HepG2 (cell line): ENCODE data around the gene MAB21L4. TPM values are rescaled to one million over a fixed set of nuclear protein-coding genes. Genes with fewer than 3 reads are reported as not detected.

Experiments
- ATAD3A ChIP-seq: sonication (generic); formaldehyde crosslinking; IDR thresholded peaks from 2 replicates; pipeline ENCODE4 v1.4.0; 2020; ENCODE audit warnings: missing genetic modification reagents
- ATF5 ChIP-seq: sonication (generic); formaldehyde crosslinking; IDR thresholded peaks from 2 replicates; pipeline ENCODE4 v1.4.0; 2020; ENCODE audit warnings: mild to moderate bottlenecking, low read depth, missing genetic modification reagents
- BATF2 ChIP-seq: sonication (generic); formaldehyde crosslinking; IDR thresholded peaks from 2 replicates; pipeline ENCODE4 v1.8.0; 2022; ENCODE audit warnings: mild to moderate bottlenecking, missing genetic modification reagents, moderate library complexity
- ETV5 ChIP-seq: IDR thresholded peaks from 2 replicates; pipeline ENCODE4 v1.6.1; 2018; ENCODE audit warnings: missing biosample characterization, missing genetic modification reagents, inconsistent platforms, borderline replicate concordance
- GTF3A ChIP-seq: sonication (generic); formaldehyde crosslinking; conservative IDR thresholded peaks from 2 replicates; pipeline ENCODE4 v1.4.0; 2020; ENCODE audit warnings: mild to moderate bottlenecking, missing genetic modification reagents
- MIER2 ChIP-seq: IDR thresholded peaks from 2 replicates; pipeline ENCODE4 v1.6.1; 2016; ENCODE audit warnings: missing biosample characterization, missing genetic modification reagents
- MNT ChIP-seq: fragments of 450-650 bp; IDR thresholded peaks from 2 replicates; pipeline ENCODE4 v1.6.1; 2016
- MTERF4 ChIP-seq: sonication (generic); formaldehyde crosslinking; IDR thresholded peaks from 2 replicates; pipeline ENCODE4 v1.8.0; 2023; ENCODE audit warnings: mild to moderate bottlenecking, missing genetic modification reagents
- MXI1 ChIP-seq: IDR thresholded peaks from 3 replicates; pipeline ENCODE4 v1.6.1; 2012; ENCODE audit warnings: low read depth, low read length, inconsistent platforms, borderline replicate concordance
- NR2C2 ChIP-seq: sonication (generic); formaldehyde crosslinking; IDR thresholded peaks from 2 replicates; pipeline ENCODE4 v1.4.0; 2020; ENCODE audit warnings: missing genetic modification reagents, mild to moderate bottlenecking, moderate library complexity, borderline replicate concordance
- RCOR2 ChIP-seq: IDR thresholded peaks from 2 replicates; pipeline ENCODE4 v1.6.1; 2016; ENCODE audit warnings: missing biosample characterization, missing genetic modification reagents
- SMC3 ChIP-seq: IDR thresholded peaks from 2 replicates; pipeline ENCODE4 v1.6.1; 2011; ENCODE audit warnings: low read length, improper control_type of control experiment
- TEAD3 ChIP-seq: optimal IDR thresholded peaks from 2 replicates; pipeline ENCODE3; 2016; ENCODE audit warnings: borderline replicate concordance
- ZBTB10 ChIP-seq: sonication (generic); formaldehyde crosslinking; IDR thresholded peaks from 2 replicates; pipeline ENCODE4 v1.4.0; 2020; ENCODE audit warnings: missing genetic modification reagents, borderline replicate concordance
- ZBTB7B ChIP-seq: sonication (generic); formaldehyde crosslinking; IDR thresholded peaks from 2 replicates; pipeline ENCODE4 v1.4.0; 2020; ENCODE audit warnings: missing genetic modification reagents
- ZMAT5 ChIP-seq: sonication (generic); formaldehyde crosslinking; IDR thresholded peaks from 2 replicates; pipeline ENCODE4 v1.5.0; 2020; ENCODE audit warnings: mild to moderate bottlenecking, low read depth, missing genetic modification reagents, borderline replicate concordance
- ZNF263 ChIP-seq: sonication (generic); formaldehyde crosslinking; IDR thresholded peaks from 2 replicates; pipeline ENCODE4 v1.4.0; 2020; ENCODE audit warnings: missing genetic modification reagents
- ZNF577 ChIP-seq: sonication (generic); formaldehyde crosslinking; IDR thresholded peaks from 2 replicates; pipeline ENCODE4 v1.4.0; 2020; ENCODE audit warnings: mild to moderate bottlenecking, low read depth, missing genetic modification reagents, borderline replicate concordance
- ZNF784 ChIP-seq: sonication (generic); formaldehyde crosslinking; IDR thresholded peaks from 2 replicates; pipeline ENCODE4 v1.5.1; 2020; ENCODE audit warnings: missing genetic modification reagents, mild to moderate bottlenecking, borderline replicate concordance
- ZNF839 ChIP-seq: sonication (generic); formaldehyde crosslinking; IDR thresholded peaks from 2 replicates; pipeline ENCODE4 v1.4.0; 2020; ENCODE audit warnings: missing genetic modification reagents, mild to moderate bottlenecking, borderline replicate concordance
- polyA plus RNA-seq, 8 experiments: library from polyadenylated mRNA; depleted of rRNA in 3 of 8; stranded (reverse) in 7 of 8; unstranded in 1 of 8; fragments of >200 nt; fragmentation: Illumina TruSeq in 4 of 8; extraction: Trizol in 4 of 8; gene quantifications; 2 replicates each; pipeline versions ENCODE4 v1.2.1 to v1.2.3, GENCODE V29; 2011 to 2016; ENCODE audit warnings: low read depth in 4 of 8, missing spikeins in 1 of 8, mixed read lengths in 1 of 8; ENCODE audit not compliant: insufficient read depth in 1 of 8
- total RNA-seq, 5 experiments: library from RNA; depleted of rRNA; stranded (reverse); fragments of >200 nt; fragmentation: Illumina TruSeq; extraction: Trizol; gene quantifications; 2 replicates each; pipeline ENCODE4 v1.2.3, GENCODE V29; 2016; ENCODE audit warnings: low read depth in 1 of 5

MAB21L4 gene
- total and polyA plus RNA-seq, 2 of the 13 experiments (the other 11 are each of a cell fraction or from before 2014, with no cell fraction given) = 3.0 to 14.0 TPM

- TF ChIP-seq MNT (no peak), SMC3 (peak; percentile 90), GTF3A (CRISPR knock-in tag) (peak; percentile 70; the same call in 1 of the 2 replicates), BATF2 (CRISPR knock-in tag) (peak; percentile 43; the same call in 1 of the 2 replicates), TEAD3 (CRISPR knock-in tag) (peak; percentile 47), ZMAT5 (CRISPR knock-in tag) (no peak), MXI1 (peak; percentile 73; the same call in 1 of the 3 replicates), ZBTB7B (CRISPR knock-in tag) (peak; percentile 1; the same call in 1 of the 2 replicates), ZBTB10 (CRISPR knock-in tag) (peak; percentile 54; the same call in 1 of the 2 replicates), RCOR2 (no peak), ZNF263 (CRISPR knock-in tag) (peak; percentile 90), ZNF577 (no peak), ATF5 (CRISPR knock-in tag) (0 out of 2 replicates have a peak, but pooled peaks have one; percentile 21), ZNF839 (CRISPR knock-in tag) (0 out of 2 replicates have a peak, but pooled peaks have one; percentile 40), ATAD3A (CRISPR knock-in tag) (0 out of 2 replicates have a peak, but pooled peaks have one; percentile 61), ETV5 (CRISPR knock-in tag) (peak; percentile 60; the same call in 1 of the 2 replicates), NR2C2 (CRISPR knock-in tag) (peak; percentile 93), ZNF784 (CRISPR knock-in tag) (0 out of 2 replicates have a peak, but pooled peaks have one; percentile 40), MIER2 (no peak), MTERF4 (CRISPR knock-in tag) (peak; percentile 87; the same call in 1 of the 2 replicates)
These were observed 39.6 kb downstream of the MAB21L4 start (continued) for GRCh38 chr2:240856151-240856980.
